SK-N-SH treated with all-trans-retinoic acid at 6 μM for 48 hours (cell line): ENCODE data around the gene TNFRSF18.

ENCODE experiments used
- ATAC-seq: fragments of 200-7000 bp; cut with Tn5 transposase; 3 replicates; pipeline ENCODE4 v1.9.1; 2020; ENCODE audit warnings: mild to moderate bottlenecking, moderate library complexity
- ARNTL ChIP-seq: fragments of 450-650 bp; formaldehyde crosslinking; IDR thresholded peaks from 2 replicates; pipeline ENCODE4 v1.5.0; 2020; ENCODE audit warnings: low read depth, mild to moderate bottlenecking, moderate library complexity, borderline replicate concordance
- BACH2 ChIP-seq: fragments of 250-450 bp; sonication (Bioruptor Pico); IDR thresholded peaks from 2 replicates; pipeline ENCODE4 v1.9.0; 2021; ENCODE audit warnings: mild to moderate bottlenecking, borderline replicate concordance
- ESRRG ChIP-seq: fragments of 250-450 bp; sonication (Bioruptor Pico); IDR thresholded peaks from 2 replicates; pipeline ENCODE4 v1.6.1; 2021; ENCODE audit warnings: mild to moderate bottlenecking
- GLIS3 ChIP-seq: fragments of 250-450 bp; sonication (Bioruptor Pico); IDR thresholded peaks from 2 replicates; pipeline ENCODE4 v1.5.0; 2020; ENCODE audit warnings: mild to moderate bottlenecking, moderate library complexity
- ISL1 ChIP-seq: fragments of 250-450 bp; sonication (Bioruptor Pico); IDR thresholded peaks from 2 replicates; pipeline ENCODE4 v2.1.2; 2022; ENCODE audit warnings: mild to moderate bottlenecking, moderate library complexity
- SNAI2 ChIP-seq: fragments of 250-450 bp; sonication (Bioruptor Pico); IDR thresholded peaks from 2 replicates; pipeline ENCODE4 v1.5.0; 2020; ENCODE audit warnings: mild to moderate bottlenecking, moderate library complexity
- ZC3H10 ChIP-seq: fragments of 250-450 bp; sonication (Bioruptor Pico); IDR thresholded peaks from 2 replicates; pipeline ENCODE4 v1.5.1; 2021; ENCODE audit warnings: mild to moderate bottlenecking, moderate library complexity
- ZFP3 ChIP-seq: fragments of 250-450 bp; sonication (Bioruptor Pico); IDR thresholded peaks from 2 replicates; pipeline ENCODE4 v1.5.0; 2020; ENCODE audit warnings: mild to moderate bottlenecking, moderate library complexity
- ZFP30 ChIP-seq: fragments of 450-650 bp; formaldehyde crosslinking; IDR thresholded peaks from 2 replicates; pipeline ENCODE4 v1.5.0; 2022; ENCODE audit warnings: mild to moderate bottlenecking, moderate library complexity
- ZNF565 ChIP-seq: fragments of 450-650 bp; formaldehyde crosslinking; conservative IDR thresholded peaks from 2 replicates; pipeline ENCODE4 v1.5.0; 2020; ENCODE audit warnings: low read depth, mild to moderate bottlenecking, moderate library complexity
- ZNF70 ChIP-seq: fragments of 450-650 bp; formaldehyde crosslinking; IDR thresholded peaks from 2 replicates; pipeline ENCODE4 v1.5.0; 2020; ENCODE audit warnings: mild to moderate bottlenecking, moderate library complexity
- ZNF8 ChIP-seq: fragments of 450-650 bp; formaldehyde crosslinking; IDR thresholded peaks from 2 replicates; pipeline ENCODE4 v1.5.0; 2020; ENCODE audit warnings: mild to moderate bottlenecking, moderate library complexity
- TF ChIP-seq, protein P1 (sequence below): fragments of 250-450 bp; sonication (Bioruptor Pico); IDR thresholded peaks from 2 replicates; pipeline ENCODE4 v1.5.0; 2020; ENCODE audit warnings: mild to moderate bottlenecking, moderate library complexity
- TF ChIP-seq, protein P2 (sequence below): fragments of 250-450 bp; sonication (Bioruptor Pico); IDR thresholded peaks from 2 replicates; pipeline ENCODE4 v1.8.0; 2021; ENCODE audit warnings: low read depth, mild to moderate bottlenecking, moderate library complexity, borderline replicate concordance
- TF ChIP-seq, protein P3 (sequence below): fragments of 250-450 bp; sonication (Bioruptor Pico); IDR thresholded peaks from 2 replicates; pipeline ENCODE4 v1.5.1; 2020; ENCODE audit warnings: low read depth, mild to moderate bottlenecking, moderate library complexity
- TF ChIP-seq, protein P4 (sequence below): fragments of 250-450 bp; sonication (Bioruptor Pico); IDR thresholded peaks from 2 replicates; pipeline ENCODE4 v1.8.0; 2020; ENCODE audit warnings: mild to moderate bottlenecking, moderate library complexity, borderline replicate concordance
- TF ChIP-seq, protein P5 (sequence below): fragments of 250-450 bp; sonication (Bioruptor Pico); IDR thresholded peaks from 2 replicates; pipeline ENCODE4 v1.5.1; 2021; ENCODE audit warnings: mild to moderate bottlenecking, moderate library complexity

TNFRSF18 gene

DNA sequence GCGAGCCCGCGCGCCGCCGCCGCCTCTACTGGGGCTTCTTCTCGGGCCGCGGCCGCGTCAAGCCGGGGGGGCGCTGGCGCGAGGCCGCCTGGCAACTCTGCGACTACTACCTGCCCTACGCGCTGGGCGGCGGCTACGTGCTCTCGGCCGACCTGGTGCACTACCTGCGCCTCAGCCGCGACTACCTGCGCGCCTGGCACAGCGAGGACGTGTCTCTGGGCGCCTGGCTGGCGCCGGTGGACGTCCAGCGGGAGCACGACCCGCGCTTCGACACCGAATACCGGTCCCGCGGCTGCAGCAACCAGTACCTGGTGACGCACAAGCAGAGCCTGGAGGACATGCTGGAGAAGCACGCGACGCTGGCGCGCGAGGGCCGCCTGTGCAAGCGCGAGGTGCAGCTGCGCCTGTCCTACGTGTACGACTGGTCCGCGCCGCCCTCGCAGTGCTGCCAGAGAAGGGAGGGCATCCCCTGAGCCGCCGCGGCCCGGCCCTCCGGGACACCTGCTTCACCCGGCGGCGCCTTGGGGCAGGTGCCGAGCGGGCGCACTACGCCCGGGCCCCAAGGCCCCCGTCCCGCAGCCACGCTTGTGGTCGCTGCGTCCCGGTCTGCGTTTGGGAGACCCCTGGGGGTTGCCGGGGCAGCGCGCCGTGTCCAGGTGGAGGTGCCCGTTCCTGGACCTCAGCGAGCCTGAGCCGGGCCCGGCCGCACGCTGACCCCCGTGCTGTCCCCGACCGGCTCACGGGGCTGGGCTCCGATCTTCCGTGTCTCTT, 26.6 kb upstream of the TNFRSF18 start:
- ATAC-seq, result no peak
- TF ChIP-seq, protein P1, sequence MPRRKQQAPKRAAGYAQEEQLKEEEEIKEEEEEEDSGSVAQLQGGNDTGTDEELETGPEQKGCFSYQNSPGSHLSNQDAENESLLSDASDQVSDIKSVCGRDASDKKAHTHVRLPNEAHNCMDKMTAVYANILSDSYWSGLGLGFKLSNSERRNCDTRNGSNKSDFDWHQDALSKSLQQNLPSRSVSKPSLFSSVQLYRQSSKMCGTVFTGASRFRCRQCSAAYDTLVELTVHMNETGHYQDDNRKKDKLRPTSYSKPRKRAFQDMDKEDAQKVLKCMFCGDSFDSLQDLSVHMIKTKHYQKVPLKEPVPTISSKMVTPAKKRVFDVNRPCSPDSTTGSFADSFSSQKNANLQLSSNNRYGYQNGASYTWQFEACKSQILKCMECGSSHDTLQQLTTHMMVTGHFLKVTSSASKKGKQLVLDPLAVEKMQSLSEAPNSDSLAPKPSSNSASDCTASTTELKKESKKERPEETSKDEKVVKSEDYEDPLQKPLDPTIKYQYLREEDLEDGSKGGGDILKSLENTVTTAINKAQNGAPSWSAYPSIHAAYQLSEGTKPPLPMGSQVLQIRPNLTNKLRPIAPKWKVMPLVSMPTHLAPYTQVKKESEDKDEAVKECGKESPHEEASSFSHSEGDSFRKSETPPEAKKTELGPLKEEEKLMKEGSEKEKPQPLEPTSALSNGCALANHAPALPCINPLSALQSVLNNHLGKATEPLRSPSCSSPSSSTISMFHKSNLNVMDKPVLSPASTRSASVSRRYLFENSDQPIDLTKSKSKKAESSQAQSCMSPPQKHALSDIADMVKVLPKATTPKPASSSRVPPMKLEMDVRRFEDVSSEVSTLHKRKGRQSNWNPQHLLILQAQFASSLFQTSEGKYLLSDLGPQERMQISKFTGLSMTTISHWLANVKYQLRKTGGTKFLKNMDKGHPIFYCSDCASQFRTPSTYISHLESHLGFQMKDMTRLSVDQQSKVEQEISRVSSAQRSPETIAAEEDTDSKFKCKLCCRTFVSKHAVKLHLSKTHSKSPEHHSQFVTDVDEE (CRISPR knock-in tag), result no peak
- TF ChIP-seq, protein P2, sequence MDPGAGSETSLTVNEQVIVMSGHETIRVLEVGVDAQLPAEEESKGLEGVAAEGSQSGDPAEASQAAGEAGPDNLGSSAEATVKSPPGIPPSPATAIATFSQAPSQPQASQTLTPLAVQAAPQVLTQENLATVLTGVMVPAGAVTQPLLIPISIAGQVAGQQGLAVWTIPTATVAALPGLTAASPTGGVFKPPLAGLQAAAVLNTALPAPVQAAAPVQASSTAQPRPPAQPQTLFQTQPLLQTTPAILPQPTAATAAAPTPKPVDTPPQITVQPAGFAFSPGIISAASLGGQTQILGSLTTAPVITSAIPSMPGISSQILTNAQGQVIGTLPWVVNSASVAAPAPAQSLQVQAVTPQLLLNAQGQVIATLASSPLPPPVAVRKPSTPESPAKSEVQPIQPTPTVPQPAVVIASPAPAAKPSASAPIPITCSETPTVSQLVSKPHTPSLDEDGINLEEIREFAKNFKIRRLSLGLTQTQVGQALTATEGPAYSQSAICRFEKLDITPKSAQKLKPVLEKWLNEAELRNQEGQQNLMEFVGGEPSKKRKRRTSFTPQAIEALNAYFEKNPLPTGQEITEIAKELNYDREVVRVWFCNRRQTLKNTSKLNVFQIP (CRISPR knock-in tag), result no peak
- TF ChIP-seq ESRRG (no peak), GLIS3 (no peak), ZFP30 (CRISPR knock-in tag) (no peak), ZNF565 (CRISPR knock-in tag) (no peak), ZC3H10 (no peak), ZFP3 (CRISPR knock-in tag) (no peak), BACH2 (CRISPR knock-in tag) (no peak)
- TF ChIP-seq, protein P3, sequence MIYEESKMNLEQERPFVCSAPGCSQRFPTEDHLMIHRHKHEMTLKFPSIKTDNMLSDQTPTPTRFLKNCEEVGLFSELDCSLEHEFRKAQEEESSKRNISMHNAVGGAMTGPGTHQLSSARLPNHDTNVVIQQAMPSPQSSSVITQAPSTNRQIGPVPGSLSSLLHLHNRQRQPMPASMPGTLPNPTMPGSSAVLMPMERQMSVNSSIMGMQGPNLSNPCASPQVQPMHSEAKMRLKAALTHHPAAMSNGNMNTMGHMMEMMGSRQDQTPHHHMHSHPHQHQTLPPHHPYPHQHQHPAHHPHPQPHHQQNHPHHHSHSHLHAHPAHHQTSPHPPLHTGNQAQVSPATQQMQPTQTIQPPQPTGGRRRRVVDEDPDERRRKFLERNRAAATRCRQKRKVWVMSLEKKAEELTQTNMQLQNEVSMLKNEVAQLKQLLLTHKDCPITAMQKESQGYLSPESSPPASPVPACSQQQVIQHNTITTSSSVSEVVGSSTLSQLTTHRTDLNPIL (CRISPR knock-in tag), result no peak
- TF ChIP-seq, protein P4, sequence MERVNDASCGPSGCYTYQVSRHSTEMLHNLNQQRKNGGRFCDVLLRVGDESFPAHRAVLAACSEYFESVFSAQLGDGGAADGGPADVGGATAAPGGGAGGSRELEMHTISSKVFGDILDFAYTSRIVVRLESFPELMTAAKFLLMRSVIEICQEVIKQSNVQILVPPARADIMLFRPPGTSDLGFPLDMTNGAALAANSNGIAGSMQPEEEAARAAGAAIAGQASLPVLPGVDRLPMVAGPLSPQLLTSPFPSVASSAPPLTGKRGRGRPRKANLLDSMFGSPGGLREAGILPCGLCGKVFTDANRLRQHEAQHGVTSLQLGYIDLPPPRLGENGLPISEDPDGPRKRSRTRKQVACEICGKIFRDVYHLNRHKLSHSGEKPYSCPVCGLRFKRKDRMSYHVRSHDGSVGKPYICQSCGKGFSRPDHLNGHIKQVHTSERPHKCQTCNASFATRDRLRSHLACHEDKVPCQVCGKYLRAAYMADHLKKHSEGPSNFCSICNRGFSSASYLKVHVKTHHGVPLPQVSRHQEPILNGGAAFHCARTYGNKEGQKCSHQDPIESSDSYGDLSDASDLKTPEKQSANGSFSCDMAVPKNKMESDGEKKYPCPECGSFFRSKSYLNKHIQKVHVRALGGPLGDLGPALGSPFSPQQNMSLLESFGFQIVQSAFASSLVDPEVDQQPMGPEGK (CRISPR knock-in tag), result no peak

DNA sequence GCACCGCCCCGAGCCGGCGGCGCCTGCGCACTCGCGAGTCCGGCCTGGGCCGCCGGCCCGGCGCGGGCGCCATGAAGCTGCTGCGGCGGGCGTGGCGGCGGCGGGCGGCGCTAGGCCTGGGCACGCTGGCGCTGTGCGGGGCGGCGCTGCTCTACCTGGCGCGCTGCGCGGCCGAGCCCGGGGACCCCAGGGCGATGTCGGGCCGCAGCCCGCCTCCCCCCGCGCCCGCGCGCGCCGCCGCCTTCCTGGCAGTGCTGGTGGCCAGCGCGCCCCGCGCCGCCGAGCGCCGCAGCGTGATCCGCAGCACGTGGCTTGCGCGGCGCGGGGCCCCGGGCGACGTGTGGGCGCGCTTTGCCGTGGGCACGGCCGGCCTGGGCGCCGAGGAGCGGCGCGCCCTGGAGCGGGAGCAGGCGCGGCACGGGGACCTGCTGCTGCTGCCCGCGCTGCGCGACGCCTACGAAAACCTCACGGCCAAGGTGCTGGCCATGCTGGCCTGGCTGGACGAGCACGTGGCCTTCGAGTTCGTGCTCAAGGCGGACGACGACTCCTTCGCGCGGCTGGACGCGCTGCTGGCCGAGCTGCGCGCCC, 25.9 kb upstream of the TNFRSF18 start, which contains the start of gene B3GALT6:
B3GALT6 (plus strand) TSS at position 30 of the 588 bp plus-strand sequence; CDS start at position 72, 42 bp downstream.
- ATAC-seq, result no peak
- no peak for TF ChIP-seq BACH2 (CRISPR knock-in tag)
- no peak for TF ChIP-seq GLIS3
- TF ChIP-seq ESRRG, result no peak
- no peak for TF ChIP-seq ISL1 (CRISPR knock-in tag)

DNA sequence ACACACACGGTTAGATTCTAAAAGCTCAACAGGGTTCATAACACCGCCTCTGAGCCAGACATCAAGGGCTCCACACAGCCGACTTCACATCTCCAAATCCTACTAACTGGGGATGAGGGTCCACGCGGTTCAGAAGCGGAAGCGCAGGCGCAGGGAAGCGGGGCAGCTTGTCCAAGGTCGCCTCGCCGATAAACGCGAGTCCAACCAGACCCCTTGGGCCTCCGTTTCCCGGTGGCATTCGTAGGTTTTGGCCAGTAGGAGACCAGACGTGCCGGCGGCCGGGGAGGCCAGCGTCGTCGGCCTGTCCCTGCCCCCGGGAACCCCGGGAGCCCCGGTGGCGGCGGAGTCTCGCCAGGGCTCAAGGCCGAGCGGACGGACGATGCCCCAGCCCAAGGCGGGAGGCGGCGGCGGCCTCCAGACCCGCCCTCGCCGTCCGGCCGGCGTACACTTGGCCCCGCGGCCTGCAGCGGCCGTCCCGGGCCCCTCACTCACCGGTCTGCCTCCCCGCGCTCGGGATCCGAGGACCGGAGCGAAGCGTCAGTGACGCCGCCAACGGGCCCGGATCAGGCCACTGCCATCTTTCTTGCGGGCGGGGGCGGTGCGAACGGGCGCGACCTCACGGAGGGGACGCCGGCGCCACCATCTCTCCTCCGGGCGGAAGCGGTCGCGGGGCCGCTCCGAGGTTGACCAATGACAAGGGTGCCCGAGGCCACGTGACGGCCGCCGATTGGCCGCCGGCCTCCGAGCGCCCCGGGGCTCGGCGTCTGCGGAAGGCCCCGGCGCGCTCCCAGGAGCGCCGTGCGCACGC, 25.2 kb upstream of the TNFRSF18 start, which contains the start of gene SDF4:
SDF4 (minus strand) TSS at position 602 of the 808 bp plus-strand sequence. CDS start 3,229 bp downstream, outside the sequence.
- ATAC-seq, result peak; percentile 95
- TF ChIP-seq ZFP3 (CRISPR knock-in tag), result peak; percentile 35; the same call in 1 of the 2 replicates
- TF ChIP-seq, protein P5, sequence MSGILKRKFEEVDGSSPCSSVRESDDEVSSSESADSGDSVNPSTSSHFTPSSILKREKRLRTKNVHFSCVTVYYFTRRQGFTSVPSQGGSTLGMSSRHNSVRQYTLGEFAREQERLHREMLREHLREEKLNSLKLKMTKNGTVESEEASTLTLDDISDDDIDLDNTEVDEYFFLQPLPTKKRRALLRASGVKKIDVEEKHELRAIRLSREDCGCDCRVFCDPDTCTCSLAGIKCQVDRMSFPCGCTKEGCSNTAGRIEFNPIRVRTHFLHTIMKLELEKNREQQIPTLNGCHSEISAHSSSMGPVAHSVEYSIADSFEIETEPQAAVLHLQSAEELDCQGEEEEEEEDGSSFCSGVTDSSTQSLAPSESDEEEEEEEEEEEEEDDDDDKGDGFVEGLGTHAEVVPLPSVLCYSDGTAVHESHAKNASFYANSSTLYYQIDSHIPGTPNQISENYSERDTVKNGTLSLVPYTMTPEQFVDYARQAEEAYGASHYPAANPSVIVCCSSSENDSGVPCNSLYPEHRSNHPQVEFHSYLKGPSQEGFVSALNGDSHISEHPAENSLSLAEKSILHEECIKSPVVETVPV (CRISPR knock-in tag), result no peak
- TF ChIP-seq ZC3H10, result no peak
- TF ChIP-seq ARNTL (CRISPR knock-in tag), result no peak
- TF ChIP-seq ZNF70 (CRISPR knock-in tag), result no peak
- TF ChIP-seq SNAI2 (CRISPR knock-in tag), result no peak
- TF ChIP-seq, protein P4 (CRISPR knock-in tag), result no peak
- TF ChIP-seq, protein P1 (CRISPR knock-in tag), result peak; percentile 57; the same call in 1 of the 2 replicates
- TF ChIP-seq, protein P2 (CRISPR knock-in tag), result no peak
- TF ChIP-seq ZNF8 (CRISPR knock-in tag), result no peak
